A549 (cell line): ENCODE results near the gene DNAAF5.

Experiments
- EP300 ChIP-seq, 2 experiments: fragments of >200 bp; sonication (Bioruptor Twin); formaldehyde crosslinking; IDR thresholded peaks; 2 replicates in 1 of 2; 3 replicates in 1 of 2; pipeline ENCODE4 v1.6.1; 2016 to 2017
- POLR2A ChIP-seq: IDR thresholded peaks from 2 replicates; pipeline ENCODE4 v1.6.1; 2012; ENCODE audit warnings: mild to moderate bottlenecking, low read length
- RFX5 ChIP-seq: fragments of 450-650 bp; IDR thresholded peaks from 2 replicates; pipeline ENCODE4 v1.7.1; 2014; ENCODE audit warnings: antibody characterized with exemption, mild to moderate bottlenecking, moderate library complexity
- TF ChIP-seq, protein P1 (sequence below): fragments of >200 bp; sonication (Bioruptor Twin); formaldehyde crosslinking; IDR thresholded peaks from 3 replicates; pipeline ENCODE4 v1.5.1; 2016

DNA sequence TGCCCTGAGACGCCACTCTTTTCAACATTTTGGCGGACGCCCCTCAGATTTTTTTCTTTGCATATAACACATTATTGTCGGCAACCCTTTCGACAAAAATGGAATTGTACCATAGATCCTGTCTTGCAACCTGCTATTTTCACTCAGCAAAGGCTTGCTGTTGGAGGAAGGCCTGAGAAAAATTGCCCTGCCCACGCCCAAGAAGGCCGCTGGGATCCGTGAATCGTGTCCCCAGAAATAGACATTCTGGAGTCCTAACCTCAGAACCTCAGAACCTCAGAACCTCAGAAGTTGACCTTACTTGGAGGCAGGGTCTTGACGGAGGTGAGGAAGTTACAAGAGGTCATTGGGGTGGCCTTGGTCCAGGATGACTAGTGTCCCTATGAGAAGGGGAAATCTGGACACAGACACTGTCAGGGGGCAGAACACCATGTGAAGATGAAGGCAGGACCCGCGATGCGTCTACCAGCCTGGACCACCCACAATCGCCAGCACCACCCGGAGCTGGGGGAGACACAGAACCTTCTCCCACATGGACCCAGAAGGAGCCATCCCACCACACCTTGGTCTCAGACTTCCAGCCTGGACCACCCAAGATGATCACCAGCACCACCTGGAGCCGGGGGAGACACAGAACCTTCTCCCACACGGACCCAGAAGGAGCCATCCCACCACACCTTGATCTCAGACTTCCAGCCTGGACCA lies 19.1 kb upstream of the DNAAF5 start:
- TF ChIP-seq POLR2A = no peak
- TF ChIP-seq, protein P1, sequence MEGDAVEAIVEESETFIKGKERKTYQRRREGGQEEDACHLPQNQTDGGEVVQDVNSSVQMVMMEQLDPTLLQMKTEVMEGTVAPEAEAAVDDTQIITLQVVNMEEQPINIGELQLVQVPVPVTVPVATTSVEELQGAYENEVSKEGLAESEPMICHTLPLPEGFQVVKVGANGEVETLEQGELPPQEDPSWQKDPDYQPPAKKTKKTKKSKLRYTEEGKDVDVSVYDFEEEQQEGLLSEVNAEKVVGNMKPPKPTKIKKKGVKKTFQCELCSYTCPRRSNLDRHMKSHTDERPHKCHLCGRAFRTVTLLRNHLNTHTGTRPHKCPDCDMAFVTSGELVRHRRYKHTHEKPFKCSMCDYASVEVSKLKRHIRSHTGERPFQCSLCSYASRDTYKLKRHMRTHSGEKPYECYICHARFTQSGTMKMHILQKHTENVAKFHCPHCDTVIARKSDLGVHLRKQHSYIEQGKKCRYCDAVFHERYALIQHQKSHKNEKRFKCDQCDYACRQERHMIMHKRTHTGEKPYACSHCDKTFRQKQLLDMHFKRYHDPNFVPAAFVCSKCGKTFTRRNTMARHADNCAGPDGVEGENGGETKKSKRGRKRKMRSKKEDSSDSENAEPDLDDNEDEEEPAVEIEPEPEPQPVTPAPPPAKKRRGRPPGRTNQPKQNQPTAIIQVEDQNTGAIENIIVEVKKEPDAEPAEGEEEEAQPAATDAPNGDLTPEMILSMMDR = no peak
- TF ChIP-seq EP300 (IDR thresholded peaks at IDR 0.05) = no peak
- no peak for TF ChIP-seq RFX5
